B cell (primary cell): Measurements from ENCODE around the gene LRP2.

ENCODE experiments used
- EZH2 ChIP-seq: IDR thresholded peaks from 2 replicates; pipeline ENCODE4 v1.6.1; 2012; ENCODE audit warnings: borderline replicate concordance, low read depth, mild to moderate bottlenecking, moderate library complexity, low read length; ENCODE audit not compliant: insufficient read depth, poor library complexity, severe bottlenecking
- TF ChIP-seq, protein P1 (sequence below): fragments of 200-600 bp; IDR thresholded peaks from one replicate; pipeline ENCODE4 v1.8.0; 2022; ENCODE audit warnings: antibody characterized with exemption, mild to moderate bottlenecking

GRCh38 chr2:169240405-169240804 is 121.9 kb downstream of the LRP2 start:
- TF ChIP-seq, protein P1, sequence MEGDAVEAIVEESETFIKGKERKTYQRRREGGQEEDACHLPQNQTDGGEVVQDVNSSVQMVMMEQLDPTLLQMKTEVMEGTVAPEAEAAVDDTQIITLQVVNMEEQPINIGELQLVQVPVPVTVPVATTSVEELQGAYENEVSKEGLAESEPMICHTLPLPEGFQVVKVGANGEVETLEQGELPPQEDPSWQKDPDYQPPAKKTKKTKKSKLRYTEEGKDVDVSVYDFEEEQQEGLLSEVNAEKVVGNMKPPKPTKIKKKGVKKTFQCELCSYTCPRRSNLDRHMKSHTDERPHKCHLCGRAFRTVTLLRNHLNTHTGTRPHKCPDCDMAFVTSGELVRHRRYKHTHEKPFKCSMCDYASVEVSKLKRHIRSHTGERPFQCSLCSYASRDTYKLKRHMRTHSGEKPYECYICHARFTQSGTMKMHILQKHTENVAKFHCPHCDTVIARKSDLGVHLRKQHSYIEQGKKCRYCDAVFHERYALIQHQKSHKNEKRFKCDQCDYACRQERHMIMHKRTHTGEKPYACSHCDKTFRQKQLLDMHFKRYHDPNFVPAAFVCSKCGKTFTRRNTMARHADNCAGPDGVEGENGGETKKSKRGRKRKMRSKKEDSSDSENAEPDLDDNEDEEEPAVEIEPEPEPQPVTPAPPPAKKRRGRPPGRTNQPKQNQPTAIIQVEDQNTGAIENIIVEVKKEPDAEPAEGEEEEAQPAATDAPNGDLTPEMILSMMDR = no peak
- TF ChIP-seq EZH2 = no peak
